ENCODE data around the gene DNAJC11.

DNA sequence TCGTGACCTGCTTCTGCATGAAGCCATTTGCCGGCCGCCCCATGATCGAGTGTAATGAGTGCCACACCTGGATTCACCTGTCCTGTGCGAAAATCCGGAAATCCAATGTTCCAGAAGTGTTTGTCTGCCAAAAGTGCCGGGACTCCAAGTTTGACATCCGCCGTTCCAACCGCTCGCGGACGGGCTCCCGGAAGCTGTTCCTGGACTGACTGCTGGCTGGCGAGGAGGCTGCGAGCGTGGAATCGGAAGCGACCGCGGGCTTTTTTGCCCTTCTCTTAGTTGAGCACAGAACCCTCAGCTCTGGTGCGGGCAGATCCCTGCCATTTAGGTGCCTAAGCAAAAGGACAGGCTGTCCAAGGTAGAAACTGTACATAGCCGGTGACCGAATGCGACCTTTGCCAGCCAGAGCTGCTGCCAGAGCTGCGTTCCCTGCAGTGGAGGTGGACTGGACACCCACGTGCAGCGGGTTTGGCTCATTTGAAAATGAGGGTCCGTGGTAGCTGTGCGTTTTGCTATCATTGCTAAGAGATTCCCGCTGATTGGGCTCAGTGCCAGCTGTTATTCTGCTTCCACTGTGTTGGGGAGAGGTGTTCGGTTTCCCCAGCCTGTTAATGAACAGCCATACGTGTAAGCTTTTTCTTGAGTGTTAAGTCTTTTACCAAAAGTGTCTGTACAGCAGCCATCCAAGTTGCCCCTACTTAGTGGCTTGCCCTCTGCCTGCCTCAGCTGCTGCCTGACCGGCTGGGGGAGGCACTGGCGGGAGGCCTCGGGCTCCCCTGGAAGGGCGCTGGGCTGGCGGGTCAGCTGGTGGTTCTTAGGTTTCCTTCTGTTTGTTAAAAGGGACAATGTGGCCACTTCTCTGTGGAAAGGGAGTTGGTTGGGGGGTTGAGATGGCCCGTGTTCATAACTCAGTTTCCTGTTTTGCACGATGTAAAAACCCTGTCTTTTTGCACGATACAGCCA lies 79.9 kb downstream of the DNAJC11 start:
- TF ChIP-seq, protein P1, sequence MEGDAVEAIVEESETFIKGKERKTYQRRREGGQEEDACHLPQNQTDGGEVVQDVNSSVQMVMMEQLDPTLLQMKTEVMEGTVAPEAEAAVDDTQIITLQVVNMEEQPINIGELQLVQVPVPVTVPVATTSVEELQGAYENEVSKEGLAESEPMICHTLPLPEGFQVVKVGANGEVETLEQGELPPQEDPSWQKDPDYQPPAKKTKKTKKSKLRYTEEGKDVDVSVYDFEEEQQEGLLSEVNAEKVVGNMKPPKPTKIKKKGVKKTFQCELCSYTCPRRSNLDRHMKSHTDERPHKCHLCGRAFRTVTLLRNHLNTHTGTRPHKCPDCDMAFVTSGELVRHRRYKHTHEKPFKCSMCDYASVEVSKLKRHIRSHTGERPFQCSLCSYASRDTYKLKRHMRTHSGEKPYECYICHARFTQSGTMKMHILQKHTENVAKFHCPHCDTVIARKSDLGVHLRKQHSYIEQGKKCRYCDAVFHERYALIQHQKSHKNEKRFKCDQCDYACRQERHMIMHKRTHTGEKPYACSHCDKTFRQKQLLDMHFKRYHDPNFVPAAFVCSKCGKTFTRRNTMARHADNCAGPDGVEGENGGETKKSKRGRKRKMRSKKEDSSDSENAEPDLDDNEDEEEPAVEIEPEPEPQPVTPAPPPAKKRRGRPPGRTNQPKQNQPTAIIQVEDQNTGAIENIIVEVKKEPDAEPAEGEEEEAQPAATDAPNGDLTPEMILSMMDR (conservative IDR thresholded peaks at IDR 0.05; ENCODE audit: low read depth, low read length): no peak
- no peak for TF ChIP-seq EZH2 (IDR thresholded peaks at IDR 0.05; ENCODE audit: borderline replicate concordance, low read depth, low read length, poor library complexity, severe bottlenecking)

Measured in A673 (cell line).